Measurements from ENCODE around the gene LMNB1. TPM values are rescaled to one million over a fixed set of nuclear protein-coding genes. Genes with fewer than 3 reads are reported as not detected.

Gene LMNB1
- total RNA-seq, 2 donors from 2014 or later, result 1.3 to 2.0 TPM

GRCh38 chr5:126868338-126869004 is 91.5 kb downstream of the LMNB1 start:
- H3K27me3 ChIP-seq, result no peaks in the 10 kb centered on the region
- no peak overlapping the region for H3K4me3 ChIP-seq
- no peaks in the 10 kb centered on the region for H3K9me3 ChIP-seq
- H3K4me1 ChIP-seq, result no peaks in the 10 kb centered on the region
- no peak for ATAC-seq
- no peak for DNase-seq
- no peak overlapping the region for H3K27ac ChIP-seq
- intact Hi-C loops (cut with DNase I), result no loop called here
- 68% methylated on average over 11 of the region's 11 CpGs for WGBS, 2 donors
- TF ChIP-seq CTCF (IDR thresholded peaks at IDR 0.05) (no peak), POLR2A (IDR thresholded peaks at IDR 0.05) (no peak)
- H3K36me3 ChIP-seq (replicated peaks in 1 of 2; ENCODE audit: insufficient read depth in 1 of 2, low read depth in 2 of 2), result no peaks in the 10 kb centered on the region

GRCh38 chr5:126869005-126869451 is 92.1 kb downstream of the LMNB1 start:
- Histone ChIP-seq H3K4me3 (no peak overlapping the region), H3K4me1 (no peaks in the 10 kb centered on the region), H3K9me3 (no peaks in the 10 kb centered on the region), H3K27me3 (no peaks in the 10 kb centered on the region), H3K27ac (no peak overlapping the region), H3K36me3 (replicated peaks in 1 of 2; ENCODE audit: insufficient read depth in 1 of 2, low read depth in 2 of 2) (no peaks in the 10 kb centered on the region)
- peak; percentile 33 for ATAC-seq
- DNase-seq, result no peak
- TF ChIP-seq POLR2A (IDR thresholded peaks at IDR 0.05) (no peak), CTCF (IDR thresholded peaks at IDR 0.05) (no peak)
- WGBS, 2 donors, result 44 to 61% methylated on average over 22 of the region's 22 CpGs
- intact Hi-C loops (cut with DNase I), result no loop called here

- Histone ChIP-seq H3K27ac (no peak overlapping the region), H3K9me3 (no peaks in the 10 kb centered on the region), H3K4me1 (no peaks in the 10 kb centered on the region), H3K36me3 (replicated peaks in 1 of 2; ENCODE audit: insufficient read depth in 1 of 2, low read depth in 2 of 2) (no peaks in the 10 kb centered on the region), H3K4me3 (no peak overlapping the region), H3K27me3 (no peaks in the 10 kb centered on the region)
- intact Hi-C loops (cut with DNase I), result no loop called here
- TF ChIP-seq CTCF (IDR thresholded peaks at IDR 0.05) (no peak), POLR2A (IDR thresholded peaks at IDR 0.05) (no peak)
- 89 to 90% methylated on average over 6 of the region's 6 CpGs for WGBS, 2 donors
- no peak for ATAC-seq
- no peak for DNase-seq
These were observed 94.5 kb downstream of the LMNB1 start for GRCh38 chr5:126871441-126871840.

GRCh38 chr5:126872561-126873354 is 95.8 kb downstream of the LMNB1 start:
- TF ChIP-seq CTCF (IDR thresholded peaks at IDR 0.05), result no peak
- no peak for TF ChIP-seq POLR2A (IDR thresholded peaks at IDR 0.05)
- no peak for ATAC-seq
- Histone ChIP-seq H3K4me1 (no peaks in the 10 kb centered on the region), H3K9me3 (no peaks in the 10 kb centered on the region), H3K27ac (no peak overlapping the region), H3K36me3 (replicated peaks in 1 of 2; ENCODE audit: insufficient read depth in 1 of 2, low read depth in 2 of 2) (no peaks in the 10 kb centered on the region), H3K4me3 (no peak overlapping the region), H3K27me3 (no peaks in the 10 kb centered on the region)
- intact Hi-C loops (cut with DNase I), result no loop called here
- DNase-seq, result no peak
- 82 to 86% methylated on average over 11 of the region's 11 CpGs for WGBS, 2 donors
